ENCODE results near the gene VAV2.

The VAV2 gene

GRCh38 chr9:133833388-133834025 lies 158.6 kb downstream of the VAV2 start:
- FAIRE-seq (no peak), DNase-seq (ENCODE audit: insufficient read length, low spot score) (no peak)
- TF ChIP-seq, protein P1, sequence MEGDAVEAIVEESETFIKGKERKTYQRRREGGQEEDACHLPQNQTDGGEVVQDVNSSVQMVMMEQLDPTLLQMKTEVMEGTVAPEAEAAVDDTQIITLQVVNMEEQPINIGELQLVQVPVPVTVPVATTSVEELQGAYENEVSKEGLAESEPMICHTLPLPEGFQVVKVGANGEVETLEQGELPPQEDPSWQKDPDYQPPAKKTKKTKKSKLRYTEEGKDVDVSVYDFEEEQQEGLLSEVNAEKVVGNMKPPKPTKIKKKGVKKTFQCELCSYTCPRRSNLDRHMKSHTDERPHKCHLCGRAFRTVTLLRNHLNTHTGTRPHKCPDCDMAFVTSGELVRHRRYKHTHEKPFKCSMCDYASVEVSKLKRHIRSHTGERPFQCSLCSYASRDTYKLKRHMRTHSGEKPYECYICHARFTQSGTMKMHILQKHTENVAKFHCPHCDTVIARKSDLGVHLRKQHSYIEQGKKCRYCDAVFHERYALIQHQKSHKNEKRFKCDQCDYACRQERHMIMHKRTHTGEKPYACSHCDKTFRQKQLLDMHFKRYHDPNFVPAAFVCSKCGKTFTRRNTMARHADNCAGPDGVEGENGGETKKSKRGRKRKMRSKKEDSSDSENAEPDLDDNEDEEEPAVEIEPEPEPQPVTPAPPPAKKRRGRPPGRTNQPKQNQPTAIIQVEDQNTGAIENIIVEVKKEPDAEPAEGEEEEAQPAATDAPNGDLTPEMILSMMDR (IDR thresholded peaks at IDR 0.05; ENCODE audit: insufficient read depth, missing control alignments) = no peak

DNA sequence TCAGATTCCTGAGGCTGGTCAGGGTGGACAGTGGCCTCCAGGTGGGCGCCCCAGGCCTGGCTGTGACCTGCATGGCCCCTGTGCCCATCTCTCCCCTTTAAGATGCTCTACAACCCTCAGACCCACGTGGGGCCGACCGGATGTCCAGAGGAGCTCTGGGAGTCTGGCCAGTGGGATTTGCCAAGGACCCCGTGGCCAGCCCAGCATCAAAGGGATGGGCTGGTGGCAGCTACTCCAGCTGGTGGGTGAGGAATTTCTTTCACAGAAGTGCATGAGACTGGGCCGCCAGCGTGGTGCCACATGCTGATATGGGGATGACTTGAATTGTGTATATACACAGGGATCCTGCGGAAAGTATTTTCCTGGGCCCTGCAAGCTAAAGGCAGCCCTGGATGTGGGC lies 159.2 kb downstream of the VAV2 start:
- TF ChIP-seq, protein P1 (IDR thresholded peaks at IDR 0.05; ENCODE audit: insufficient read depth, missing control alignments) = no peak
- no peak for FAIRE-seq
- no peak for DNase-seq (ENCODE audit: insufficient read length, low spot score)

DNA sequence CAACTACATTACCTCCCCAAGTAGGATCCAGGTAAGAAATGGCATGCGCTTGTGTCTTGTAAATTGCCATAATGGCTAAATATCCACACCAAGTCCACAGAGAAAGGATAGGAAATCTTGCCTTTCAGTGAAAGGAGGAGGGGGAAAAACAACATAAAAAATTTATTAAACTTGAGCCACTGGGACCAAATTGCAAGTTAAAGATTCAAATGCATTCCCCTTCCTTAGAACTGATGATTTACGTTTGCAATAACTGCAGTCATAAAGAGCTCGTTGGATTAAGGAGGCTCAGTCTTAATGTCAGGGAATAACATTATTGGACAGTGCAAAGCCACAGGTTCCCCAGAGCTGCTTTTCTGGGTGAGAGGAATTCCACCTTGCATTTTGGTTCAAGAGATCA lies 161.4 kb downstream of the VAV2 start:
- TF ChIP-seq, protein P1 (IDR thresholded peaks at IDR 0.05; ENCODE audit: insufficient read depth, missing control alignments) = no peak
- FAIRE-seq = no peak

GRCh38 chr9:133830310-133830709 lies 161.8 kb downstream of the VAV2 start:
- no peak for DNase-seq (ENCODE audit: insufficient read length, low spot score)
- TF ChIP-seq, protein P1 (IDR thresholded peaks at IDR 0.05; ENCODE audit: insufficient read depth, missing control alignments) = no peak
- FAIRE-seq = no peak

More for the DNA sequence above, 161.4 kb downstream of the VAV2 start:
- no peak for DNase-seq (ENCODE audit: insufficient read length, low spot score)

DNA sequence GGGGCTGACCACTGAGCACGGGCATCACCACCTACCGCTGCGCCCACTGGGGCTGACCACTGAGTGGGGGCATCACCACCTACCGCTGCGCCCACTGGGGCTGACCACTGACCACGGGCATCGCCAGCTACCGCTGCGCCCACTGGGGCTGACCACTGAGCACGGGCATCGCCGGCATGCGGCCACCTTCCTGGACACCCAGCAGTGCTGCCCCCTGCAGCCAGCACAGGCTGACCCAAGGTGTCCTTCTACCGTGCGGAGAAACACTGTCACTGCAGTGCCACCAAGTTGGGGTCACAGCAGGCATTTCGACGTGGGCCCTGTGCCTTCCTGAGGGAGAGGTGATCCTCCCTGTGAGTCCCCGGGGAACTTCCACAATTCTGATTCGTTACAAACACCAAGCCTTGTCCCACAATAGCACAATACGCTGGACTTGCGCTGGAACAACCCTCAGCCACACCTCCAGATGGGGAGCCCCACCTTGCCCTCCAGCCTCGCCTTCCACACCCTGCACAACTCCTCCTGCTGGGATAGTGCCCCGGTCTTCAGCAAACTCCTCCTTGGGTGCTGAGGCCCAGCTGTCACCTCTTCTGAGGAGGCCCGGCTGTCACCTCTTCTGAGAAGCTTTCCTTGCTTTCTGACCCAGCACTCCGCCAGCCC lies 163.7 kb downstream of the VAV2 start:
- DNase-seq (ENCODE audit: insufficient read length, low spot score) (no peak), FAIRE-seq (no peak)
- TF ChIP-seq, protein P1 (IDR thresholded peaks at IDR 0.05; ENCODE audit: insufficient read depth, missing control alignments) = no peak

DNA sequence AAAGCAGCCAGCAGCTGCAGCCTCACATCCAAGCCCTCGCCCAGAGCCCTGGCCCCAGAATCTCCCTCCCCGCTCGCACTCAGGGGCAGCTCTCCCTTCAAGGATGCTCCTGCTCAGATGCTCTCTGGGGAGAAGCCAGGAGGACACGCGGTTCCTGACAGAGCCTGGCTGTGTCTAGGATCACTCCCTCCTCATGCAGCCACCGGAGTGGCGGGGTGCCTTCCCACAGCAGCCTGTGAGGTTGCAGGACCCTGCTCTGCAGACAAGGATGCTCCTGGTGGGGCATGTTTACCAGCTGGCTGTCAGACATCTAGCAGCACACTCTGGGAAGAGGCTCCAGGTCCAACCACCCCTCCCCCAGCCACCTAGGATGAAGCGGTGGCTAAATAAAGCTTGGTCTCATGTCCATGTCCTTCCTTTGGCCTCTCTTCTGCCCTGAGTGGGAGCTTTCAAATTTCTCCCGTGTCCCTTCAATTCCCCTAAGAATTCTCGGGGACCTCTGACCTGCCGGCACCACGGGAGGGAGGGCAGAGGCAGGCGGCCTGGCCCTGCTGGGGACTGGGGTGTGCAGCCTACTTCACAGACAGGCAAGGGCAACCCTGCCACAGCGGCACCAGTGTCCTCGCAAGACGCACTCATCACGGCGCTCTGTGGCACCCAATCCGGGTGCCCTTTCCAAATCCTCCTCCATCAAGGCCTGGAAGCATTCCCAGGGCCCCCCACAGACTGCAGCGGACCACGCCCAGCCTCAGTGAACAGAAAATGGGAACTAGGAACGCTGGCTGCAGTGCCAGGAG lies 165.6 kb downstream of the VAV2 start:
- TF ChIP-seq, protein P1 (IDR thresholded peaks at IDR 0.05; ENCODE audit: insufficient read depth, missing control alignments) = no peak
- DNase-seq (ENCODE audit: insufficient read length, low spot score) = no peak
- FAIRE-seq = no peak

Data from D721Med (cell line).